ENCODE results near the gene ZFP36.

- TF ChIP-seq CTCF (IDR thresholded peaks at IDR 0.05) = no peak
- TF ChIP-seq POLR2A (IDR thresholded peaks at IDR 0.05) = no peak
These were observed 41.6 kb downstream of the ZFP36 start for GRCh38 chr19:39448271-39448670.
